Transverse colon (tissue), 4 donors: ENCODE measurements around the gene CACNA1S. TPM values are rescaled to one million over a fixed set of nuclear protein-coding genes. Genes with fewer than 3 reads are reported as not detected.
A peak's percentile ranks its signal among the peaks of the same experiment; 100 is the strongest.

ENCODE experiments used
- DNase-seq: peaks from one replicate; pipeline ENCODE4 v3.0.0-alpha.2; 2019
- H3K27ac ChIP-seq, 4 donors: fragments of 200-600 bp; sonication (generic); 2 replicates each; pipeline ENCODE4 v1.5.1; 2016 to 2018; ENCODE audit warnings: inconsistent platforms in 4 of 4
- H3K27me3 ChIP-seq: fragments of 200-600 bp; sonication (generic); 2 replicates; pipeline ENCODE4 v1.5.1; 2017; ENCODE audit warnings: inconsistent platforms
- H3K36me3 ChIP-seq, 4 donors: fragments of 200-600 bp; sonication (generic); 2 replicates each; pipeline ENCODE4 v1.5.1; 2017 to 2019; ENCODE audit warnings: inconsistent platforms in 4 of 4
- H3K4me1 ChIP-seq, 4 donors: fragments of 200-600 bp; sonication (generic); 2 replicates each; pipeline ENCODE4 v1.5.1; 2017 to 2020; ENCODE audit warnings: inconsistent platforms in 4 of 4
- H3K4me3 ChIP-seq, 4 donors: fragments of 200-600 bp; sonication (generic); 1 replicate in 1 of 4; 2 replicates in 3 of 4; pipeline versions ENCODE4 v1.5.1 to v1.6.1; 2017 to 2019; ENCODE audit warnings: inconsistent platforms in 4 of 4
- H3K9me3 ChIP-seq, 2 donors: fragments of 200-600 bp; sonication (generic); 2 replicates each; pipeline ENCODE4 v1.5.1; 2017 to 2019; ENCODE audit warnings: inconsistent platforms in 2 of 2
- CTCF ChIP-seq, 5 experiments: fragments of 200-600 bp in 3 of 5; fragments of 450-650 bp in 2 of 5; sonication (generic) in 3 of 5; IDR thresholded peaks; 1 replicate in 2 of 5; 2 replicates in 3 of 5; pipeline ENCODE4 v1.5.1; 2016 to 2017; ENCODE audit warnings: antibody characterized with exemption in 5 of 5, inconsistent platforms in 3 of 5, mild to moderate bottlenecking in 2 of 5, moderate library complexity in 1 of 5
- EP300 ChIP-seq: sonication (generic); formaldehyde crosslinking; IDR thresholded peaks from one replicate; pipeline ENCODE4 v1.6.1; 2017; ENCODE audit warnings: antibody characterized with exemption, low read depth
- POLR2A ChIP-seq: fragments of 450-650 bp; IDR thresholded peaks from one replicate; pipeline ENCODE4 v1.6.1; 2016; ENCODE audit warnings: antibody characterized with exemption, mild to moderate bottlenecking, moderate library complexity
- POLR2AphosphoS5 ChIP-seq, 3 donors: sonication (generic); formaldehyde crosslinking; IDR thresholded peaks; one replicate each; pipeline ENCODE4 v1.6.1; 2016; ENCODE audit warnings: antibody characterized with exemption in 3 of 3
- WGBS, 2 donors: methylation state at CpG; one replicate each; pipeline ENCODE4 v1.1.5; 2018; ENCODE audit warnings: low coverage in 1 of 2; 5-methylcytosine and 5-hydroxymethylcytosine counted together
- in situ Hi-C, 4 donors: fragments of 200-750 bp; cut with MboI; loops; one replicate each; pipeline versions ENCODE4 v1.15.0 to v1.15.1; 2017; ENCODE audit warnings: low sequenced_read_pairs in 3 of 4, low pct_ligation_motif_present in 1 of 4, low pct_unique_long_range_greater_than_20kb in 1 of 4
- intact Hi-C: fragments of 100-400 bp; cut with DNase I; formaldehyde crosslinking; loops from one replicate; pipeline ENCODE4 v1.15.1; 2023; ENCODE audit warnings: low total_unique reads
- total RNA-seq, 4 donors: library from RNA; depleted of rRNA; stranded (reverse); fragments of >200 nt; gene quantifications; one replicate each; pipeline ENCODE4 v1.1.0, GENCODE V29; 2016

CACNA1S gene
- total RNA-seq, 4 donors from 2014 or later, result not detected

GRCh38 chr1:201137024-201137392 is 24.8 kb upstream of the CACNA1S start:
- no peaks in the 10 kb centered on the region for H3K9me3 ChIP-seq
- H3K4me1 ChIP-seq, result peaks cover 5 to 14% (median 10%) of the 10 kb centered on the region in 4 donors
- peak overlapping the region; percentile 47 to 65 (median 54) for H3K27ac ChIP-seq
- H3K4me3 ChIP-seq, result no peak overlapping the region
- no peaks in the 10 kb centered on the region for H3K36me3 ChIP-seq
- TF ChIP-seq EP300 (no peak), CTCF (IDR thresholded peaks at IDR 0.05) (no peak)
- WGBS, 2 donors, result 96% methylated on average over 7 of the region's 7 CpGs; no CpG with 5 or more reads in 1 of the 2 donors
- DNase-seq, result no peak
- in situ Hi-C loops (no loop called here), intact Hi-C loops (no loop called here)
- H3K27me3 ChIP-seq, result no peaks in the 10 kb centered on the region

- H3K4me3 ChIP-seq, result no peak overlapping the region
- H3K27me3 ChIP-seq, result no peaks in the 10 kb centered on the region
- no peaks in the 10 kb centered on the region for H3K9me3 ChIP-seq
- intact Hi-C loops, result no loop called here
- WGBS, 2 donors, result 85 to 87% methylated on average over 5 to 8 of the region's 8 CpGs
- no peaks in the 10 kb centered on the region for H3K36me3 ChIP-seq
- peak overlapping the region; percentile 47 to 65 (median 54) for H3K27ac ChIP-seq
- in situ Hi-C loops, result no loop called here
- no peak for DNase-seq
- peaks cover 5 to 14% (median 10%) of the 10 kb centered on the region in 4 donors for H3K4me1 ChIP-seq
- no peak for TF ChIP-seq POLR2AphosphoS5 (IDR thresholded peaks at IDR 0.05)
- no peak for TF ChIP-seq CTCF (IDR thresholded peaks at IDR 0.05)
- TF ChIP-seq POLR2A, result no peak
- TF ChIP-seq EP300, result no peak
These were observed 24.3 kb upstream of the CACNA1S start for GRCh38 chr1:201136355-201137023.

GRCh38 chr1:201134405-201134804 is 22.2 kb upstream of the CACNA1S start:
- Histone ChIP-seq H3K27ac (no peak overlapping the region), H3K4me1 (peaks cover 5 to 14% (median 10%) of the 10 kb centered on the region in 4 donors), H3K4me3 (no peak overlapping the region), H3K9me3 (no peaks in the 10 kb centered on the region), H3K36me3 (no peaks in the 10 kb centered on the region), H3K27me3 (no peaks in the 10 kb centered on the region)
- WGBS, 2 donors, result 93 to 100% methylated on average over 1 to 6 of the region's 6 CpGs
- intact Hi-C loops (no loop called here), in situ Hi-C loops (no loop called here)
- DNase-seq, result no peak
- no peak for TF ChIP-seq EP300
- no peak for TF ChIP-seq POLR2AphosphoS5 (IDR thresholded peaks at IDR 0.05)
- TF ChIP-seq CTCF (IDR thresholded peaks at IDR 0.05), result no peak
- TF ChIP-seq POLR2A, result no peak

- Histone ChIP-seq H3K27ac (no peak overlapping the region), H3K4me3 (no peak overlapping the region), H3K36me3 (no peaks in the 10 kb centered on the region), H3K9me3 (no peaks in the 10 kb centered on the region), H3K4me1 (peaks cover 0 to 2% (median 0%) of the 10 kb centered on the region in 4 donors), H3K27me3 (no peaks in the 10 kb centered on the region)
- intact Hi-C loops (no loop called here), in situ Hi-C loops (no loop called here)
- no peak for TF ChIP-seq POLR2AphosphoS5 (IDR thresholded peaks at IDR 0.05)
- no peak for TF ChIP-seq CTCF (IDR thresholded peaks at IDR 0.05)
- no peak for TF ChIP-seq EP300
- 90% methylated on average over 4 of the region's 4 CpGs; no CpG with 5 or more reads in 1 of the 2 donors for WGBS, 2 donors
- no peak for DNase-seq
These were observed 19.2 kb upstream of the CACNA1S start for GRCh38 chr1:201131398-201131797.
